Testis (tissue), 3 donors: ENCODE measurements around the gene C11orf52. TPM values are rescaled to one million over a fixed set of nuclear protein-coding genes. Genes with fewer than 3 reads are reported as not detected.

Experiments
- DNase-seq: peaks from one replicate; pipeline ENCODE4 v3.0.0-alpha.2; 2019
- H3K27ac ChIP-seq, 2 donors: fragments of 200-600 bp; sonication (generic); one replicate each; pipeline ENCODE4 v1.5.1; 2019
- H3K27me3 ChIP-seq: fragments of 200-600 bp; sonication (generic); one replicate; pipeline ENCODE4 v1.5.1; 2019
- H3K36me3 ChIP-seq: fragments of 200-600 bp; sonication (generic); one replicate; pipeline ENCODE4 v1.5.1; 2017; ENCODE audit warnings: low read depth; ENCODE audit errors: missing control alignments
- H3K4me1 ChIP-seq: fragments of 200-600 bp; sonication (generic); one replicate; pipeline ENCODE4 v1.5.1; 2019
- H3K4me3 ChIP-seq, 2 donors: fragments of 200-600 bp; sonication (generic); one replicate each; pipeline ENCODE4 v1.5.1; 2017 to 2019
- H3K9me3 ChIP-seq: fragments of 200-600 bp; sonication (generic); one replicate; pipeline ENCODE4 v1.5.1; 2017
- POLR2A ChIP-seq: fragments of 450-650 bp; IDR thresholded peaks from one replicate; pipeline ENCODE4 v1.6.1; 2017; ENCODE audit warnings: antibody characterized with exemption, mild to moderate bottlenecking, moderate library complexity
- WGBS, 2 donors: methylation state at CpG; one replicate each; pipeline ENCODE4 v1.1.5; 2018; 5-methylcytosine and 5-hydroxymethylcytosine counted together
- intact Hi-C: fragments of 100-400 bp; cut with DNase I; formaldehyde crosslinking; loops from one replicate; pipeline ENCODE4 v1.15.1; 2023; ENCODE audit warnings: low total_unique reads
- polyA plus RNA-seq: library from polyadenylated mRNA; stranded (reverse); fragments of 350-450 nt; fragmentation: Illumina TruSeq; extraction: RNeasy Lipid Tissue Mini Kit (QIAGEN cat#74804); gene quantifications from one replicate; pipeline ENCODE4 v1.2.3, GENCODE V29; 2014; ENCODE audit warnings: low read depth, low replicate concordance; ENCODE audit not compliant: insufficient read depth
- total RNA-seq, 2 donors: library from RNA; depleted of rRNA; stranded (reverse); fragments of >200 nt; gene quantifications; one replicate each; pipeline ENCODE4 v1.2.3, GENCODE V29; 2016
- TF ChIP-seq, protein P1 (sequence below), 3 experiments: fragments of 450-650 bp in 2 of 3; fragments of 200-600 bp in 1 of 3; sonication (generic) in 1 of 3; IDR thresholded peaks; one replicate each; pipeline ENCODE4 v1.5.1; 2016 to 2019; ENCODE audit warnings: antibody characterized with exemption in 3 of 3, mild to moderate bottlenecking in 2 of 3, moderate library complexity in 1 of 3

Gene C11orf52
- total and polyA plus RNA-seq, 3 donors from 2014 or later: 1.4 to 2.0 (median 1.6) TPM

GRCh38 chr11:111871693-111872161 lies 47.0 kb upstream of the C11orf52 start:
- 46 to 55% methylated on average over 5 of the region's 5 CpGs for WGBS, 2 donors
- Histone ChIP-seq H3K36me3 (no peaks in the 10 kb centered on the region), H3K27ac (peak overlapping the region; percentile 90 to 92), H3K4me1 (peaks cover 7% of the 10 kb centered on the region), H3K9me3 (no peaks in the 10 kb centered on the region), H3K27me3 (no peaks in the 10 kb centered on the region), H3K4me3 (peak overlapping the region; percentile 94 to 97)
- TF ChIP-seq POLR2A: no peak
- TF ChIP-seq, protein P1, sequence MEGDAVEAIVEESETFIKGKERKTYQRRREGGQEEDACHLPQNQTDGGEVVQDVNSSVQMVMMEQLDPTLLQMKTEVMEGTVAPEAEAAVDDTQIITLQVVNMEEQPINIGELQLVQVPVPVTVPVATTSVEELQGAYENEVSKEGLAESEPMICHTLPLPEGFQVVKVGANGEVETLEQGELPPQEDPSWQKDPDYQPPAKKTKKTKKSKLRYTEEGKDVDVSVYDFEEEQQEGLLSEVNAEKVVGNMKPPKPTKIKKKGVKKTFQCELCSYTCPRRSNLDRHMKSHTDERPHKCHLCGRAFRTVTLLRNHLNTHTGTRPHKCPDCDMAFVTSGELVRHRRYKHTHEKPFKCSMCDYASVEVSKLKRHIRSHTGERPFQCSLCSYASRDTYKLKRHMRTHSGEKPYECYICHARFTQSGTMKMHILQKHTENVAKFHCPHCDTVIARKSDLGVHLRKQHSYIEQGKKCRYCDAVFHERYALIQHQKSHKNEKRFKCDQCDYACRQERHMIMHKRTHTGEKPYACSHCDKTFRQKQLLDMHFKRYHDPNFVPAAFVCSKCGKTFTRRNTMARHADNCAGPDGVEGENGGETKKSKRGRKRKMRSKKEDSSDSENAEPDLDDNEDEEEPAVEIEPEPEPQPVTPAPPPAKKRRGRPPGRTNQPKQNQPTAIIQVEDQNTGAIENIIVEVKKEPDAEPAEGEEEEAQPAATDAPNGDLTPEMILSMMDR (IDR thresholded peaks at IDR 0.05): no peak
- intact Hi-C loops: no loop called here
- DNase-seq: no peak

- Histone ChIP-seq H3K4me3 (peak overlapping the region; percentile 73 to 77), H3K36me3 (no peaks in the 10 kb centered on the region), H3K27me3 (no peaks in the 10 kb centered on the region), H3K27ac (peak overlapping the region; percentile 96 to 98), H3K4me1 (peaks cover 4% of the 10 kb centered on the region), H3K9me3 (no peaks in the 10 kb centered on the region)
- DNase-seq: no peak
- TF ChIP-seq, protein P1 (IDR thresholded peaks at IDR 0.05): no peak
- TF ChIP-seq POLR2A: no peak
- intact Hi-C loops: no loop called here
- 0 to 1% methylated on average over 13 of the region's 13 CpGs for WGBS, 2 donors
Measured at GRCh38 chr11:111878385-111878848, 40.3 kb upstream of the C11orf52 start.

DNA sequence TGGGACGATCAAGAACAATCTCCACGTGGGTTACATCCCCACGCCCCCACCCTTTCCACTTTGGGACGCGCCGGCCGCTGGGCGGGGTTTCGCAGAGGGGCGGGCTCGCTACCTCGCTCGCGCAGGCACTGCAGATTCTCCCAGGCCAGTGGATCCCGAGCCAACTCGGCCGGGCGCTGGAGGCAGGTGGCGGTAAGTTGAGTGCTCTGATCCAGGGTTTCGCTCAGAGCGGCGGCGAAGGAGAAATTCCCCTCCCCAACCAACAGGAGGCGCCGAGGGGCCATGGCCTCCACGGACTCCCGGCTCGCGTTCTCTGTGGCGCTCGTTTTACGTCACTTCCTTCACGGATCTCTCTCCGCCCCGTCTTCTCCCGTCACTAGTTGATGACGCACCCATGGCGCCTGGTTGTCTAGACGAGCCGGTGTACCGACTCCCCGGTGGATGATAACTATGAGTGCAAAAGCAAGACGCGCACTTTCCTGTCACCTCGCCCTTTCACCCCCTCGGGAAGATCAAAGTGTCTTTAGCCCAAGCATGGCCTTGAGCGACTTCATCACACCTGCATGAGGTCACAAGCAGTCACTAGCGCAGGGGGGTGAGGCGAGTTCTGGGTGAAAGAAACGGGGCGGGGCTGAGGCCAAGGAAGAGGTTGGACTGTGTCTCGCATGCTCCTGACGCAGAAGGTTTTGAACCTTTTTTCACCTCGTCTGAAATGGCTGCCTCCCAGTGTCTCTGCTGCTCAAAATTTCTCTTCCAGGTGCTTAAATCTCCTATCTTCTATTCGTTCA lies 39.7 kb upstream of the C11orf52 start, which contains the start of the genes CFAP68 and FDXACB1:
Gene CFAP68, plus strand, starts transcription at position 693 of the 788 bp plus-strand sequence. Its CDS starts 20 bp downstream, at position 713.
Gene FDXACB1, minus strand, starts transcription at position 317 of the 788 bp plus-strand sequence. Its CDS starts 33 bp downstream, at position 284.
- 0 to 1% methylated on average over 29 to 55 of the region's 55 CpGs for WGBS, 2 donors
- no peaks in the 10 kb centered on the region for H3K36me3 ChIP-seq
- intact Hi-C loops: no loop called here
- DNase-seq: peak; percentile 99
- peak within 1 kb of the TSS; percentile 96 to 98 for H3K27ac ChIP-seq
- peaks cover 4% of the 10 kb centered on the region for H3K4me1 ChIP-seq
- H3K9me3 ChIP-seq: no peaks in the 10 kb centered on the region
- TF ChIP-seq, protein P1 (IDR thresholded peaks at IDR 0.05): peak; percentile 94 to 100 (median 99)
- TF ChIP-seq POLR2A: no peak
- H3K27me3 ChIP-seq: no peaks in the 10 kb centered on the region
- H3K4me3 ChIP-seq: peak within 1 kb of the TSS; percentile 73 to 77

GRCh38 chr11:111879637-111879960 lies 39.1 kb upstream of the C11orf52 start:
- peaks cover 4% of the 10 kb centered on the region for H3K4me1 ChIP-seq
- 21 to 23% methylated on average over 6 of the region's 6 CpGs for WGBS, 2 donors
- H3K36me3 ChIP-seq: no peaks in the 10 kb centered on the region
- H3K27me3 ChIP-seq: no peaks in the 10 kb centered on the region
- intact Hi-C loops: no loop called here
- no peak for DNase-seq
- H3K9me3 ChIP-seq: no peaks in the 10 kb centered on the region
- peak overlapping the region; percentile 73 to 77 for H3K4me3 ChIP-seq
- peak overlapping the region; percentile 96 to 98 for H3K27ac ChIP-seq
- TF ChIP-seq, protein P1 (IDR thresholded peaks at IDR 0.05): no peak
- no peak for TF ChIP-seq POLR2A
